ENCODE measurements around the gene LHFPL6. TPM values are rescaled to one million over a fixed set of nuclear protein-coding genes. Genes with fewer than 3 reads are reported as not detected.

LHFPL6 gene
- total RNA-seq, 2 donors from 2014 or later: 0.36 to 0.81 TPM

DNA sequence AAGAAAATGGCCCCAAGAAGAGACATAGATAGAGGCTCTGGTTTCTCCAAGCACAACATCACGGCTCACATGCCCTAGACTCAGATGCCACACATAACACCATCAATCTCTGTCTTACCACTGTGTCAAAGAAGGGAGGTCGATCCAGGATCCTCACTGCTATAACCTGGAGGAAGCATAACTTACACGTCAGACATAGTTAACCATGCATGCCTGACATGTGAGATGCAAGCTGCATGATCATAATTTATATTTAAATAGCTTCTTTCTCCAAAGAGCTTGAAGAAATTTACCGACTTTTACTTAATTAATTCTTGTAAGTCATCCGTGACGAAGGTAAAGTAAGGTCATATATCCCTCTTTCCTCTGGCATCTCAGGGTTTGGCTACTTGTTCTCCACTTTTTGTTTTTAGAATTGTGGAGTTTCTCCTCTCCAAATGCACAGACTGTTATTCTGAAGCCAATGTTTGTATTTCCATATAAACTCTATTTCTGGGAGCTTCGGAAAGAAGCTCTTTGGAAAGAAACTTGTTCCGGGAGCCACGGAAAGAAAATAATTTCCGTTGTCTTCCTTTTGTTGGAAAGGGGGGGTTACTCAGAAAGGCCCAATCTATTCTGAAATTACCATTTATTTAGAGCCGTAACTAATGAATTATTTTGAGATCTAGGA lies 205.6 kb downstream of the LHFPL6 start:
- no peaks in the 10 kb centered on the region for H3K36me3 Mint-ChIP-seq
- no peaks in the 10 kb centered on the region for H3K27me3 Mint-ChIP-seq
- no peaks in the 10 kb centered on the region for H3K9me3 Mint-ChIP-seq
- no peak for DNase-seq (ENCODE audit: low spot score)
- no peak overlapping the region for H3K4me3 Mint-ChIP-seq
- no peak for ATAC-seq
- H3K27ac Mint-ChIP-seq: no peak overlapping the region
- H3K4me1 Mint-ChIP-seq (ENCODE audit: low read depth in 2 of 2): no peaks in the 10 kb centered on the region

DNA sequence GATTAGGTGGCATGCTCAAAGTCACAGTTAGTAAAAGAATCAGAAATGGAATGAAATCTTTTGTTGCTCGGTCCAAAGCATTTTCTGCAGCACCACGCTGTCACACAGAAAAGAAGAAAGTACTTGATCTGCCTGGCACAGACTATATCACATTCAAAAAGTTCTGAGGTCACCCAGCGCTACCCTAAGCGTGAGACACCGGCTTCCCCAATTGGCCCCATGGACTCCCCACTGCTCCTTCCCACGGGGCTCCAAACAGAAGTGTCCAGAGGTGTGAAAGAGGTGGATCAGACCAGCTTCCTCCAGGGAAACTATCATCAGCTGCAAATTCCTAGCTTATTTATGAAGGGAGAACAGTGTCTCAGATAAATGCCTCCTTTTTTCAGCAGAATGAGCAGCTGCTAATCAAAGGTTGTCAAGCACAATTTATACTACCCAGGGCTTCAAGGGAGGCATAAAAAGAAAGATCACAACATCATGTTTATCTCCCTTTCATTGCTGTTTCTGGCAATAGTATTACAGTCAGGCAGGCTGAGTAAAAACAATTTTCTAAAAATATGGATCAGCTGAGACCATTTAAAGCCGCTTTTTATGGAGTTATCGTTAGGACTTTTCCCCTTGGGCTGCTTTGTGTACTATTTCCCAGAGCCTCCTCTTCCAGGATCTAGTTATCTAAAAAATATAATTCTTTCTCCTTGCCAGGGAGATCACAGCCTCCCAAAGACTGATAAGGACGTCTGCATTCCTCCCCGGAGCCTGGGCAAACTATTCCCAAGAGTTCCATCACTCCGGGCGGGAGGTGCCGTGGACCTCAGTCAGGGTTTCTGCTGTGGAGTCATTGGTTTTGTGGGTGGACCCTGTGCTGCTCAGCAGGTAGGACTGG lies 208.0 kb downstream of the LHFPL6 start:
- H3K4me3 Mint-ChIP-seq: no peak overlapping the region
- H3K27ac Mint-ChIP-seq: no peak overlapping the region
- H3K36me3 Mint-ChIP-seq: no peaks in the 10 kb centered on the region
- H3K4me1 Mint-ChIP-seq (ENCODE audit: low read depth in 2 of 2): no peaks in the 10 kb centered on the region
- no peak for ATAC-seq
- no peaks in the 10 kb centered on the region for H3K9me3 Mint-ChIP-seq
- no peak for DNase-seq (ENCODE audit: low spot score)
- H3K27me3 Mint-ChIP-seq: no peaks in the 10 kb centered on the region

DNA sequence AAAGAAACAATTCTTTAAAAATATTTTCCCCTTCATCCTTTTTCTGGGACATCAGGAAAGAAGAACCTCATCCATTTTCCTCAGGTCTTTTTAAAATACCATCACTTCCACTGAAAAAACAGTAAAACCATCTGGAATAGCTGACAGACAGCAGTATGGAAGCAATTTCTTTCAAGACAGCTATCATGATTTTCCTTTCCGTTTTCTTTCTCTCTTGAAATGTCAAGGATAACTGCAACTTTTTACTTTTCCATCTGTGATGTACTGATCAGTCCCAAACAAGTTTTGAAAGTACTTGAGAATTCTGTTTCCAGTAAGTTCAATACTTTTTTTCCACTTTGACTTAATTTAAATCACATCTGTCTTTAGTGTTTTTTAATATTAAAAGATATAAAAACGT lies 211.2 kb downstream of the LHFPL6 start:
- ATAC-seq (no peak), DNase-seq (ENCODE audit: low spot score) (no peak)
- Mint-ChIP-seq H3K4me3 (no peak overlapping the region), H3K4me1 (ENCODE audit: low read depth in 2 of 2) (no peaks in the 10 kb centered on the region), H3K9me3 (no peaks in the 10 kb centered on the region), H3K36me3 (no peaks in the 10 kb centered on the region), H3K27me3 (no peaks in the 10 kb centered on the region), H3K27ac (no peak overlapping the region)

DNA sequence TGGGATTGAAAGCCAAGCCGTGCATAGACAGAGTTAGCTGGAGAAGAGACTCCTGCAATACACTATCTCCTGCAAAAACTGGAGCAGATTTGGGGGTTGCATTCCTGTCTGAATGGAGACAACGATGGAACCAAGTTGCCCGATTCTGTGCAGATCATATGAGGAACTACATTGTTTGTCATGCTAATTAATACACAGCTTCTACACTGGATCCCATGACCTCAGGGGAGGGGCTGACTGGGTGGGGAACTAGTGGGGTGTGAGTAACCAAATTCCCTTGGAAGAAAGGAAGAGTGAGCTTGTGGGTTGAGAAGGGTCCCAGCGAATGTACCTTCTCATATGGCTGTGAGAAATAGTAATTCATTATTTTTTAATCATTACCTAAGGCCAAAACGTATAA lies 214.0 kb downstream of the LHFPL6 start:
- H3K4me3 Mint-ChIP-seq: no peak overlapping the region
- no peaks in the 10 kb centered on the region for H3K4me1 Mint-ChIP-seq (ENCODE audit: low read depth in 2 of 2)
- H3K36me3 Mint-ChIP-seq: no peaks in the 10 kb centered on the region
- DNase-seq (ENCODE audit: low spot score) (no peak), ATAC-seq (no peak)
- no peak overlapping the region for H3K27ac Mint-ChIP-seq
- peaks cover 4% of the 10 kb centered on the region for H3K9me3 Mint-ChIP-seq
- no peaks in the 10 kb centered on the region for H3K27me3 Mint-ChIP-seq

DNA sequence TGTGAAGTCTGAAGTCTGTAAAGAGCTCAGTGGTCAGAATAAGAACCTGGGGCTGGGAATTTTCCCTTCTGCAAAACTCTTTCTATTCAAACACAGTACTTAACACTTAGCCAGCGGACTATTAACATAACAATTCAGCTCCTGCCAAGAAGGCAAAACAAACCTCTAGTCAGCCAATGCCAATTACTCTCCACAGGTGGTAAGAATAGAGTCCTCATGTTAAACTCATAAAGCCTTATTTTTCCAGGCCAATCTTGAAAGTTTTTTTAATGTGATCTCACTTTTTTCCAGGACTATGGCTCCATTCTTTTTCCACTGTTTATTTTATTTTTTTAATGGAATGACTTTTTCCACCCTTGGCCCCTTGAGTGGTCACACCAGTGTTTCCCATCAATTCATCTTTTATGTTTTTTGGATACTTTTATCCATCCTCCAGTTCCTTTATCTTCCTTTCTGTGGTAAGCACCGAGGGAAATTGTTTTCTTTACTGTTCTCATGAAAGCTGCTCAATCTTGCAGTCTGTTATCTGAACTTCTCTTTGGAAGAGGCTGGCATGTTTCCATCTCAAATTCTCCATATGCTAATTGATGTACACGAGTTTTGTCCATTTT lies 217.3 kb downstream of the LHFPL6 start:
- H3K4me1 Mint-ChIP-seq (ENCODE audit: low read depth in 2 of 2): no peaks in the 10 kb centered on the region

DNA sequence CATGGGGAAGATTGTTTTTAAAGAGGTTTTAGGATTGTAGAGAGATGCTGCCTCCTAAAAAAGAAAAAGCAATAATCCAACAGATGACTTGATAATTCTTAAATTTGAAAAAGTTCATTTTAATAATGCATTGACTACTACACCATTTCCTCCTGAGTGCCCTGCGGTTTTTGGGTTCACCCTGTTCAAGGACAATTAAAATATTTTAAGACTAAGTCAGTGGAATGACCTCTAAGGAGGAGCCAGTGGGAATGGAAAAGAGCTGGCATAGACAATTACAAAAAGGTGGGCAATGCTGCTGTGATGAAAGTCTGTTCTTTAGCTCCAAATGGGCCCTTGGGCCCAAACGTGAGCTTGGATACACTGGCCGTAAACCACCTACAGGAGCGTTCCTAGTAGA lies 217.8 kb downstream of the LHFPL6 start:
- Mint-ChIP-seq H3K36me3 (no peaks in the 10 kb centered on the region), H3K4me3 (no peak overlapping the region), H3K4me1 (ENCODE audit: low read depth in 2 of 2) (no peaks in the 10 kb centered on the region), H3K27ac (no peak overlapping the region), H3K27me3 (no peaks in the 10 kb centered on the region), H3K9me3 (peaks cover 6% of the 10 kb centered on the region)
- DNase-seq (ENCODE audit: low spot score): no peak
- no peak for ATAC-seq

More for the DNA sequence above, 217.3 kb downstream of the LHFPL6 start:
- ATAC-seq (no peak), DNase-seq (ENCODE audit: low spot score) (no peak)
- no peaks in the 10 kb centered on the region for H3K36me3 Mint-ChIP-seq
- no peak overlapping the region for H3K4me3 Mint-ChIP-seq
- no peak overlapping the region for H3K27ac Mint-ChIP-seq
- no peaks in the 10 kb centered on the region for H3K27me3 Mint-ChIP-seq
- H3K9me3 Mint-ChIP-seq: peaks cover 6% of the 10 kb centered on the region

DNA sequence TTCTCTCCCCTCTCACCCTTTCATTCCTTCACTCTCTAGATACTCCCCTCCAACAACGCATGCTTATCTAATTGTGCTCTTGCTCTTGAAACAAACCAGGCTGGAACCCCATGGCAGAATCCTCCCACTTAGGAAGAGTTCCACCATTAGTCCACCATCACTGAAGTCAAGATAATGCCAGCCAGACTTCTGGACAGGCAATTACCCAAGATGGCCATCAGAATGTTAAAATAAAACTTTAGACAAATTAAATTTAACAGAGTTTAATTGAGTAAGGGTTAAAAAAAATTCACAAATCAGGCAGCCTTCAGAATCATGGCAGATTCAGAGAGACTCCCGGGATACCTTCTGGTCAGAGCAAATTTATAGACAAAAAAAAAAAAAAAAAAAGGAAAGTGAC lies 221.5 kb downstream of the LHFPL6 start:
- no peaks in the 10 kb centered on the region for H3K36me3 Mint-ChIP-seq
- DNase-seq (ENCODE audit: low spot score) (no peak), ATAC-seq (no peak)
- no peak overlapping the region for H3K27ac Mint-ChIP-seq
- H3K4me1 Mint-ChIP-seq (ENCODE audit: low read depth in 2 of 2): no peaks in the 10 kb centered on the region
- peaks cover 9% of the 10 kb centered on the region for H3K9me3 Mint-ChIP-seq
- no peak overlapping the region for H3K4me3 Mint-ChIP-seq
- H3K27me3 Mint-ChIP-seq: no peaks in the 10 kb centered on the region

DNA sequence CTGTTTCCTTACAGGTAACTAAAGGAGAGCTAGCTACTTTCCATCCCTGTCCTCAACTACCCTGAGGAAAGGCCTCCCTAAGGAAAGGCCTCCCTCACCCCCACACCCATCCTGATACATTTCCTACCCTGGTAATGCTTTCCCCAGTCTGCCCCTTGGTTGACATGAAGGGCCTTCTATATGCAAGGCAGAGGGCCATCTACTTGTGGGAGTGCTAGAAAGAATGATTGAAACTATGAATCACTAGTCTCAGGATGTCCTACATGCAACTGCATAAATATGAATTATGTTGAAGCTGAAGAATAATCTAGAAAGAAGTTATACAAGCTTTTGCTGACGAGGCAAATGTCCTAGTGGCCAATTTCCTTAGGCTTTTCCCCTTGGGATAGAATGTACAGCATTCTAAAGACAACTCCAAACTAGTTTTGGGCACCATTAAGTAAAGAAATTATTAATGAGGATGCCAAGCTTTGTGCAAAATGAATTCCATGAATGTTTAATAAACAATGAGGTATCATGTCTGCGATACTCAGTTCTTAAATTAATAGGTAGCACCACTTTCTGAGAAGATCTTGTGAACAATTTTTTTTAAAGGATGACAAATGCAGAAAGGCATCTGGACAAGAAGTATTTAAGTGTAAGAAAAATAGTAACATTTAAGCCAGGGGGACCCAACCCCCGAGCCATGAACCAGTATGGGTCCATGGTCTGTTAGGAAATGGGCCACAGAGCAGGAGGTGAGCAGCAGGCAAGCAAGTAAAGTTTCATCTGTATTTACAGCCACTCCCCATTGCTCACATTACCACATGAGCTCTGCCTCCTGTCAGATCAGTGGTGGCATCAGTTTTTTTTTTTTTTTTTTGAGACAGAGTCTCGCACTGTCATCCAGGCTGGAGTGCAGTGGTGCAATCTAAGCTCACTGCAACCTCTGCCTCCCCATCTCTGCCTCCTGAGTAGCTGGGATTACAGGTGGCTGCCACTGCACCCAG lies 223.0 kb downstream of the LHFPL6 start:
- Mint-ChIP-seq H3K4me1 (ENCODE audit: low read depth in 2 of 2) (no peaks in the 10 kb centered on the region), H3K27ac (no peak overlapping the region), H3K9me3 (peaks cover 9% of the 10 kb centered on the region), H3K4me3 (no peak overlapping the region), H3K27me3 (no peaks in the 10 kb centered on the region), H3K36me3 (no peaks in the 10 kb centered on the region)
- DNase-seq (ENCODE audit: low spot score) (no peak), ATAC-seq (no peak)

DNA sequence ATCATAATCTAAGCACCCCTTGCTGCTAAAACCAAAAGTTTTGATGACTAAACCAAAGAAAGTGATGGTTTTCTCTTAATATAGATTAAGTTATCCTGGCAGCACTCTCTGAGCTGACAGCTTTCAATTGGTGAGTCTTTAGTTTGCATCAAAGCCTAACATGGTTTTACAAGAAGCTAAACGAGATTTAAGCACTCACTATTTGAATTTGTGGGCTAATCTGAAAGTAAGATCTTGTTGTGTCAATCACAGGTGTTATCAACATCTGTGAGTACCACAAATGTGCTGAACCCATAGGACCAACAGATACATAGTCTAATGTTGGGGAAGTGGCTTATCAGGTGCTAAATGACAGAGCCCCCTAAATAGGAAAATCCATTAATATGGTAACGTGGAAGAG lies 223.9 kb downstream of the LHFPL6 start:
- ATAC-seq: no peak
- H3K27me3 Mint-ChIP-seq: no peaks in the 10 kb centered on the region
- H3K27ac Mint-ChIP-seq: no peak overlapping the region
- no peak overlapping the region for H3K4me3 Mint-ChIP-seq
- peaks cover 5% of the 10 kb centered on the region for H3K9me3 Mint-ChIP-seq
- no peaks in the 10 kb centered on the region for H3K4me1 Mint-ChIP-seq (ENCODE audit: low read depth in 2 of 2)
- no peaks in the 10 kb centered on the region for H3K36me3 Mint-ChIP-seq
- DNase-seq (ENCODE audit: low spot score): no peak

DNA sequence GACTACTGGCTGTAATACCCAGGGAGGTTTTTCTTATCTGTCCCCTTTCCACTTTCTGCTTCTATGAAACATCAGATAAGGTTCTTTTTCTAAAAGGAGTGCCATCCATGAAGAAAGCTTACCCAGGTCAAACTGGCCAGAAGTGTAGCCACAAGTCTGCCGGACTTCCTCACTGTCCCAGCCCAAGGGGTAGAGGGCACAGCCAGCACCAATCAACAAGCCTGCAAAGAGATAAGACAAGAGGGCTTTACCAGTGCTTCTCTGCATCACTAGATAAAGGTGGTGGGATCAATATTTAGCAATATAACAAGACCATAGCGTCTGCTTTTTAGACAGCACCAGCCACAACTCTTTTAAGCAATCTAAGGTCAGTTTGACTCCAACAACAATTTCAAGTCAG lies 224.7 kb downstream of the LHFPL6 start:
- no peaks in the 10 kb centered on the region for H3K27me3 Mint-ChIP-seq
- no peak overlapping the region for H3K27ac Mint-ChIP-seq
- H3K36me3 Mint-ChIP-seq: no peaks in the 10 kb centered on the region
- H3K9me3 Mint-ChIP-seq: peaks cover 3% of the 10 kb centered on the region
- H3K4me3 Mint-ChIP-seq: no peak overlapping the region
- H3K4me1 Mint-ChIP-seq (ENCODE audit: low read depth in 2 of 2): no peaks in the 10 kb centered on the region
- ATAC-seq: no peak
- DNase-seq (ENCODE audit: low spot score): no peak

DNA sequence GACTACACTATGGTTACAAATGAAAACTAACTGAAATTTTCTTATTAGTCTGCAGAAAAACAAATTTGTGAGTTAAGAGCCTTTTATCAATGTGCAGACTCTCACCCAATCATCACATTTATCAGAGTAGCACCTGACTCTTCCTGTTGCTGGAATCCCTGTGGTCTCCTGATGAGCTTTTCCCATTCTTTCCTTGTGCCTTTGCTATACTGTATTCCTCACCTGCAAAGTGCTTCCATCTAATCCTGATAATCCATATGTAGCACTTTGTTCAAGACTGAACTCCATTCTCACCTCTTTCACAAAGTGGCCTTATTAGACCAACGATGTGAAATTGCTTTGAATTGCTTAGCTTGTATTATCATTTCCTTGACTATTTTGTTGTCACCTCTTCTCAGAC lies 225.3 kb downstream of the LHFPL6 start:
- no peaks in the 10 kb centered on the region for H3K27me3 Mint-ChIP-seq

DNA sequence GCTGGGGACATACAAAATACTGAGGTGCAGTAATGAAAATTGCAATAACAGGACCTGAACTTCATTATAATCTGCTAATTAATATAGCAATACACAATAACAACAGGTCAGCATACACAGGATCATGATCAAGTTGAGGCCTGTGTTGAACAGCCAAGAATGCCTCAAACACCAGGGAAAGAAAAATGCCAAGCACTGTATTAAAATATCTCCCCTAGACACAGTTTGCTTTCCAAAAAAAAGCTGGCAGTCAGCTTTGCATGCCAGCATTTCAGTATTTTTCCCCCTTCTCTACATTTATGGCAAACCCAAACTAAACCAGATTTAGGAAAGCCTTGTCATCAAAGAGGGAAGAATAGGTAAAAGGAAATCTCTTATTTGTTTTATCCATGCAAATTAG lies 226.9 kb downstream of the LHFPL6 start:
- Mint-ChIP-seq H3K36me3 (no peaks in the 10 kb centered on the region), H3K27ac (no peak overlapping the region), H3K4me1 (ENCODE audit: low read depth in 2 of 2) (no peaks in the 10 kb centered on the region), H3K9me3 (peaks cover 3% of the 10 kb centered on the region), H3K4me3 (no peak overlapping the region), H3K27me3 (no peaks in the 10 kb centered on the region)
- no peak for DNase-seq (ENCODE audit: low spot score)
- ATAC-seq: no peak

More for the DNA sequence above, 225.3 kb downstream of the LHFPL6 start:
- DNase-seq (ENCODE audit: low spot score) (no peak), ATAC-seq (no peak)
- Mint-ChIP-seq H3K4me1 (ENCODE audit: low read depth in 2 of 2) (no peaks in the 10 kb centered on the region), H3K27ac (no peak overlapping the region), H3K4me3 (no peak overlapping the region), H3K9me3 (peaks cover 3% of the 10 kb centered on the region), H3K36me3 (no peaks in the 10 kb centered on the region)

DNA sequence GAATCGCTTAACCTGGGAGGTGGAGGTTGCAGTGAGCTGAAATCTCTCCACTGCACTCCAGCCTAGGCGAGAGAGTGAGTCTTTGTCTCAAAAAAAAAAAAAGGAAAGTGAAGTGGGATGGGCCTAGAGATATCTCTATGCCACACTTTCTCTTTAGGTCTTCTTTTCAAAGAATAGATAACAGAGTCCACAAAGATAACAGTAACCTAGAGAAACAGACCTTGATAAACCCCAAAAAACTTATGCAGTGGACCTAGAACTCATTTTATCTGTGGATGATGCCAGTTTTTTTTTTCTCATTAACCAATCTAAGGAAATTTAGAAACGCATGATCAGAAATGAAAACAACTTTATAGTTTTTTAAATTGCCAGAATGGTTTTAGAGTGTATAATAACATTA lies 227.4 kb downstream of the LHFPL6 start:
- no peak for ATAC-seq
- no peaks in the 10 kb centered on the region for H3K27me3 Mint-ChIP-seq
- H3K36me3 Mint-ChIP-seq: no peaks in the 10 kb centered on the region
- no peak for DNase-seq (ENCODE audit: low spot score)
- no peaks in the 10 kb centered on the region for H3K4me1 Mint-ChIP-seq (ENCODE audit: low read depth in 2 of 2)
- no peak overlapping the region for H3K27ac Mint-ChIP-seq
- H3K4me3 Mint-ChIP-seq: no peak overlapping the region
- peaks cover 3% of the 10 kb centered on the region for H3K9me3 Mint-ChIP-seq

Data from natural killer cell treated with Interleukin-12 subunit alpha and Interleukin-12 subunit beta and Interleukin-15 and Interleukin-18, amount 100 ng/mL, for 72 hours (primary cell).